Neural progenitor cell (in vitro differentiated cells): ENCODE results near the gene PIK3R6.

ENCODE experiments used
- EZH2phosphoT487 ChIP-seq: fragments of 200-600 bp; sonication (generic); IDR thresholded peaks from 2 replicates; pipeline ENCODE4 v1.6.1; 2017; ENCODE audit warnings: antibody characterized with exemption
- TF ChIP-seq, protein P1 (sequence below): fragments of 200-600 bp; sonication (generic); IDR thresholded peaks from 2 replicates; pipeline ENCODE4 v1.5.1; 2017; ENCODE audit warnings: antibody characterized with exemption, mild to moderate bottlenecking

- TF ChIP-seq, protein P1, sequence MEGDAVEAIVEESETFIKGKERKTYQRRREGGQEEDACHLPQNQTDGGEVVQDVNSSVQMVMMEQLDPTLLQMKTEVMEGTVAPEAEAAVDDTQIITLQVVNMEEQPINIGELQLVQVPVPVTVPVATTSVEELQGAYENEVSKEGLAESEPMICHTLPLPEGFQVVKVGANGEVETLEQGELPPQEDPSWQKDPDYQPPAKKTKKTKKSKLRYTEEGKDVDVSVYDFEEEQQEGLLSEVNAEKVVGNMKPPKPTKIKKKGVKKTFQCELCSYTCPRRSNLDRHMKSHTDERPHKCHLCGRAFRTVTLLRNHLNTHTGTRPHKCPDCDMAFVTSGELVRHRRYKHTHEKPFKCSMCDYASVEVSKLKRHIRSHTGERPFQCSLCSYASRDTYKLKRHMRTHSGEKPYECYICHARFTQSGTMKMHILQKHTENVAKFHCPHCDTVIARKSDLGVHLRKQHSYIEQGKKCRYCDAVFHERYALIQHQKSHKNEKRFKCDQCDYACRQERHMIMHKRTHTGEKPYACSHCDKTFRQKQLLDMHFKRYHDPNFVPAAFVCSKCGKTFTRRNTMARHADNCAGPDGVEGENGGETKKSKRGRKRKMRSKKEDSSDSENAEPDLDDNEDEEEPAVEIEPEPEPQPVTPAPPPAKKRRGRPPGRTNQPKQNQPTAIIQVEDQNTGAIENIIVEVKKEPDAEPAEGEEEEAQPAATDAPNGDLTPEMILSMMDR = no peak
- TF ChIP-seq EZH2phosphoT487 = no peak
These were observed 13.0 kb upstream of the PIK3R6 start for GRCh38 chr17:8880466-8880865.
